Activated T-helper 1 cell treated with Interleukin-2 at 50 U/mL for 16 hours (primary cell): ENCODE measurements around the gene GPATCH2.

Source experiments
- DNase-seq: peaks from one replicate; pipeline ENCODE4 v3.0.0-alpha.2; 2020; ENCODE audit warnings: low read depth

GPATCH2 gene

DNA sequence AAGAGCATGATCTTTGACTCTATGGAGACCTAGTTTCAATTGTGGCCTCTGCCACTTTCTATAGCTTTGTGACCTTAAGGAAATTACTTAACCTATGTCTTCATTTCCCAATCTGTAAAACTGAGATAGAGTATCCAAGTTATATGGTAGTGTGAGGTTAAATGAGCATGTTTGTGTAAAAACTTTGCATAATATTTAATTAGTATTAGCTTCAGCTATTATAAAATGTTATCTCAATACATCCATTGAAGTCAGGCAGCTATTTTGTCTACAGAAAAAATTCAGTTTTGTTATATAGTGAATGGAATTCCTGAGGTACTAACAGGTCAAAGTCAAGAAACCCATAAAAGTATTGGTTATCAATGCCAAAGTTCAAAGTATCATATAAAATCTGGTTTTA lies 53.6 kb downstream of the GPATCH2 start:
- DNase-seq, result no peak

DNA sequence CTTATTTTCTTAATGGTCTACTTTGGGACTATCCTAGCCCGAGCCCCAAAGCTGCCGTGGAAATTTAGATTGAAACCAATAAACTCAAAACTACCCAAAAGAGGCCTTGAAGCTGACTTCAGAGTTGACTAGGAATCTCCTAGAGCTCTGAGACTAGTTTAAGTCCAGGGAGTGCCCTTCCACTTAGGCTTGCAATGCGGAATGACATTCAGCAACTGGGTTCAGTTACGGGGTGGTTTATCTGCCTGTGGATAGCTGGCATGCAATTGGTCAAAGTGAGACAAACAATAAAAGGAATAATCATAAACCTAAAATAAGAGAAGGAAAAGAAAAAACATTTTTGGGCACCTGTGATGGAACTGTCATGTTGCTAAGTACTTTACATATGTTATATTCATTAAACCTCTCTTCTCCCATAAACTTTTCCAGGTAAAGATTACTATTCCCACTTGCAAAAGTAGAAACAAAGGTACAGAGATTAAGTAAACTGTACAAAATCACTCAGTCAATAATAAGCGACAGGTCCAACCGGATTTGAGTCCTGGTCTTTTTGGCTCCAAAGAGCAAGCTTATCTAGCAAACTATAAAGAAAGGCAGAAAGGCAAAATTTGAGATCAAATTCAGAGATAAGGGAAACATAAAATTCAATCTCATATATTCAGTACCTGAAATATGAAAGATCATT lies 56.5 kb downstream of the GPATCH2 start:
- no peak for DNase-seq

DNA sequence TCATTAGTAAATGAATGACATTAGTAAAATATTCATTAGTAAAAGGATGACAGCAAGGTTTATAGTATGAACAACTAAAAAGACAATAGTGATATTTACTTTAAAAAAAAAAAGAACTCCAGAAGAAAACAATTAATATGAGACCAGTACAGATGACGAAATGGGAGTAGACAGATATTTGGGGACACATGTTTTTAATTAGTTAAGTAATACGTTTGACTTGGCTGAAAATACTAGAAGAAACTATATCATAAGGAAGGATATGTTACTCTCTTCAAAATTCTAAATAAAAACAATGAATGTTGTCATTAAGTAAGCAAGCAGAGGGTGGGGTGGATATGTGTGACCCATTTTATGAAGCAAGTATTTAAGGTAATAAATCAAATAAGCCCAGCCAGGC lies 61.9 kb downstream of the GPATCH2 start:
- no peak for DNase-seq

DNA sequence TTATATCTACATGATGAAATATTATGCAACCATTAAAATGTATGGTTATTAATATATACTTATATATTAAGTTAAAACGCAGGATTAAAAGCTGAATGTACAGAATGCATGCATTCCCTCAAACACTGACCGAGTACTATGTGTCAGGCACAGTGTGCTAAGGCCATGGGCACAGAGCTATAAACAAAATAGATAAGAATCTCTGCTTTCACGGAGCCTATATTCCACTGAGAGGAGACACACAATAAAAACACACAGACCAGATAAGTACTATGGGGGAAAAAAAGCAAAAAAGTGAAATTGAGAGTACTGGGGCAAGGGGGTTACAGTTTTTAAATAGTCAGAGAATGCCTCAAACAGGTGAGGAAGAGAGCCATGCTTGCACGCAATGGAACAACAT lies 62.7 kb downstream of the GPATCH2 start:
- no peak for DNase-seq

DNA sequence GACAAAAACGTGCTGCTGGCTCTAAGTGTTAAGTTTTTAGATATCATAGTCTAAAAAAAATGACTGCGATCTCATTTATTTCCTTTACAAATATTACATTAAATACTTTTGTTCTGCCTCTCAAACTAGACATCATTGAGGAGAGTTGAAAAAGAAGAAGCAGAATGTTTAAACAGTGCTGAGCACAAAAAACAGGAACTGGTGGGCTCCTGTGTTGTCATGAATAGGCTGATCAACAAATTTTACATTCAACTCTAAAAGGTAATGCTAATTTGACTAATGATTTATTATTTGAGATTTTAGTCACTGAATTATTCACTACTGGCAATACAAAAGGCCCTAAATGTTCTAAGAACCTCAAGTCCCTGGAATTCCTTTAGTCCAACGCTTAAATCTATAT lies 66.1 kb downstream of the GPATCH2 start:
- no peak for DNase-seq

DNA sequence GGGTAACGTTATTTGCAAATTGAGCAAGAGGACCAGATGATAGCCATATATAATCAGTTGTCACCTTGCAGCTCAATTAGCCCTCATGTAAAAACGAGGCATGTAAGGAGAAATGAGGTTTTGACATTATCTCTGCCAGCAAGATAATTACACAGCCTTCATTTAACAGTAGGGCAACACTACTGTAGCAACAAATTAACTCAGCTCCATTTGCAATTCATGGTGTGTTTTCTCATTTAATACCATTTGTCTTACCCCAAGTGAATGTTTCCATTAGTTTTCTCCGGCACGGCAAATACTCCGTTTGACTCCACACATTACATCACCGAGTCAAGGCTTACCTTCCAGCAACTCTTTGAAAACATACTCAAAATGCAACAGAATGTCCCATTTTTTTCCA lies 66.7 kb downstream of the GPATCH2 start:
- no peak for DNase-seq

DNA sequence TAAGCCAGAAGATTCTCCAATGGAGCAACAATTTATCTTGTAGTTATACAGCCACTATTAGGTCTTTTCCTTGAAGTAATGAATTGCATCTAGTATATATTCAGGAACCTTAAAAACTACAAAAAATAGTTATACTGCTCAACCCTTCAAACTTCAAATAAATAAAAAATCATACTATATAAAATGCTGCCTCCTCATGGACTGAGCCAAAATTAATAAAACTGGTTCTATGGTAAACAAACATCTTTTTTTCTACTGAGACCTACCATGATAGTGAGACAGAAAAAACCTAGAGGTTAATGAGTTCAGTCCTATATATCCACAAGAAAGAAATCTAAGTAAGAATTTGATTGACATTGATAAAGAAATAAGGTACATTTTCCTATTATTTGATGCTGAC lies 67.7 kb downstream of the GPATCH2 start:
- DNase-seq, result no peak

DNA sequence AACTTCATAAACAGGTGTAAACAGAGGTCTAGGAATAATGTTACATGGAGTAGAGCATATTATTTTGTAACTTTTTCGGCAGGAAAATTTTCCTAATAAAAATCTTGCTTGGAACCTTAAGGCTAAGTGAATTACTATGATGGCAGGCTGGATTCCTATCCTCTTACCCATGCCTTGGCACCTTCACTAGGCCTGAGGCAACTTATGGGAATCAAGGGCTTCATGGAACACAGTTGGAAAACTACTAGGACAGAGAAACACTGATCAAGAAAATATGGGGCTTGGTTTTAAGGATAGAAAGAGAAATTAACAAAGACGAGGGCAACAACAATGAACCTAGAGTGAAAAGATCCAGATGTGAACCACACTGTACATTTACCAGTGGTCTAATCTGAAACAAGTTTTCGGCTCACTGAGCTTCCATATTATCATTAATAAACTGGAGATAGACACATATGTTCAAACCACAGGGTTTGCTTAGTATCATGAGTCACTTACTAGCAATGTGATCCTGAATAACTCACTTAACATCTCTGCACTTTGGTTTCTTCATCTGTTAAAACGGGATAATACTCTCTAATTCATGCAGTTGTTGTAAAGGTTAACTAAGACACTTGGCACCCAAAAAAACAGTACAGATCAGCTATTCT lies 68.5 kb downstream of the GPATCH2 start:
- DNase-seq, result no peak

DNA sequence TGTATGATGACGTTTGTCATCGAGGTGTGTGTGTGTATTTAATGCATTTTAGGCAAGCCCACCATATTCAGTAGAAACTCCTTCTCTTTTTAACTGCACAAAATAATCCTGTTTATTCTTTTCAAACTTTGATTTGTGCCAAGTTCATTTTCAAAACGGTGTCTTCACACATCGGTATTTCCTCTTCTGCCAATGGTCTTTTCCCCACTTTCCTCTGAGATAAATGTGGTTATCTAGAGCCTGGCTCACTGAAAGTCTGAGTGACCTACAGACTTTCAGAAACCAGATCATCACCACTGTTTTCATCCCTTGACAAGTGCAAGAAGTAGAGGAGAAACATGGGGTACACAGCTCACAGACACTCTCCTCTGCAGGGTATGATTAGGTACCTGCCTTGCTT lies 69.4 kb downstream of the GPATCH2 start:
- no peak for DNase-seq

DNA sequence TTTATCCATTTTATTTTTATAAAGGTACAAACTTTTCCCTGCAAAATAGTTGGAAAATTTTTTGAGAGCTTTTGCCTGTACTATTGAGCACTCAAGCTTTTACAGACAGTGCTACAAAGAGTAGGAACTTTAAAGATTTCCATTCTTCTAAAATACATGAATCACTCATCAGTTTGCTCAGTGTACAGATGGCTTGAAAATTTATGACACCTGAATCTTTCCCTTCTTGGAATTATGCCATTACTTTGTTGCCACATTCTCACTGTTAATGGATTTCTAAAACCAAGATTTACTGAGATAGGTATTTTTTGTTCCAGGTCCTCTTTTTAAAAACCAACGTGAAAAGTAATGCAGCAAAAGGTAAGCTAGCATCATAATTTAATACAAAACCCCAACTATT lies 76.0 kb downstream of the GPATCH2 start:
- DNase-seq, result no peak

DNA sequence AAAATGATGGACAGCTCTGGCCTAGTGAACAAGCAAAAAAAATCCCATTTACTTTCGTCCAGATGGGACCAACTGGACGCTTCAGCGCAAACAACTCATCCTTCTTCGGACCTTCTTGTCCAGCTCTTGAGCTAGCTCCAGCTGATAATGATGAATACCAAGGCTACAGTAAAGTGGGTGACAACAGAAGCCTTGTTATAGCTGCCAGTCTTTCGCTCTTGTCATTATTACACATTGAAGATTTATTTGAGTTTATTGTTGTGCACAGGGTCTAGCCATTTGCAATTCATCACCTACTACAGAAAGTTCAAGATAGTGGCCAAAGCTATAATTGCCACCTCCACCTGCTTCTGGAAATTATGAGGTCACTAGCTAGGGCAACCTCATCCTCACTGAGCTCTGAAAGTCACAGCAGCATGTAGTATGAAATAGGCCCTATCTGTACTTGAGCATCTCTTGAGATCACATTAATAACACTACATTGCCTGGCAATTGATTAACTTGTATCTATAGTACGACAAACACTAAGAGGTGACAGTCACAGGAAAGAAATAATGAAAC lies 76.9 kb downstream of the GPATCH2 start:
- no peak for DNase-seq

DNA sequence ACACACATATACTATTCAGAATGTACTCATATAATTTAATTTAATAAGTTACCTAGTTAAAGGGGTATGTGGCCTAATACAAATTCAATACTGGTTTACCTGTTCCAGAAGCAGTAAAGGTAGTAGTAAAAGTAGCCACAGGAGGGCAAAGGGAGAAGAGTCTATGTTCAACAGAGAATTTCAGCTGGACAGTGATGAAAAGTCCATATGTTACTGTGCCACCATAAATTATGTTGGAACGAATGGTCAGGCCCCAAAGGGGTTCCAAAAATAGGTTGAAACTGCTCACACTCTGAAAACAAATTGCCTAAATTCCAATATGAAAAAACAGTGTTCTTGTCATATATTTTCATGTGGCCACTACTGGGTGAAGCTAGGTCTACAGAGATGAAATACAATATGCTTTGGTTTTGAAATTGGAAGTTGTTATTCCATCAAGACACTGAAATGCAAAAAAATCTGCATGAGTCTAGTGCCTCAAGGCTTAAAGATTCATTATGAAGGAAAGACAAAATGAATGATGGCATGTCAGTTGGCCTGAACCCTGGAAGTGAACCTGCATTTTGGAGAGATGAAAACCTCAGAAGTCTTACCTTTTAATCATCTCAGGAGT lies 78.4 kb downstream of the GPATCH2 start:
- DNase-seq, result no peak

DNA sequence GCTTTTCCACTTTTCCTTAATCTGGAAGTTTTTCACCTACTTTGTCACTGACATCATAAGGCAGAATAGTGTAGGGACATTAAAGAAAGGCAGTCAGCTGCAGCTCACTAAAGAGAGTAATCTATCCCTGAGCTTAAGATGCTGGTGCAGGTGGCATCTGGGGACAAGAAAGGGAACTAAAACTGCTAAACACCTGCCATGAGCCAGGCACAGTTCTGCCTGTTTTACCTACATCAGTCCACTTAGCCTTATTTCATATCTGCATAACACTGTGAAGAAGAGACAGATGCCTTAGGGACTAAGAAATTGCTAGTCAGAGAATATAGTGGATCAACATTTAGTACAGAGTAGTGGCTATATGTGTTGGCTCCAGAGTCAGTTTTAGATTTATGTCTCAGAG lies 88.1 kb downstream of the GPATCH2 start:
- DNase-seq, result no peak

DNA sequence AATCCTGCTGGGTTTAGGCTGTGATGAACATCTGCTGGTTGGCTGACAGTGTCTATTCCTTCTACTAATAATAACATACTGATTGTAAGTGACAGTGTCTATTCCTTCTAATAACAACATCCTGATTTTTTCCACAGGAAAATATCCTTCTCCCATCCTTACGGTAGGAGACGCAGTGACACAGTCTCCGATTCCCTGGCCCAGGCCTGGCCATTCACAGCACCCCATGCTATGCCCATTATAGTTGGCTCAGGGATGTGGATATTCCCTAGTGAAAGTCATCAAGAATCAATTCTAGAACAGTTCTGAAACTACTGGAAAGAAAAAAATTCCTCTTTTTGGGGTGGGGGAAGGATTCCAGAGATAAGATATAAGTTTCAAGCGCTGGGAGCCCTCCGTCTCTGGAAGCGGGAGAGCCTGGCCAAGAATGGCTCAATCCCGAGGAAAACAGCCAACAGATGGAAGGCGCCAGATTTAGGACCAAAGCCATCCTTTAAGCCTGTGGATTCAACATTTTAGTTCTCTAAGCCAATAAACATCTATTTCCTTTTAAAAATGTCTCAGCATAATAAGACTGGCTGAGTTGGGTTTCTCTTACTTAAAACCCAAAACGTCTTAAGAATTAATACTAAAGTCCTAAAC lies 88.6 kb downstream of the GPATCH2 start:
- no peak for DNase-seq

DNA sequence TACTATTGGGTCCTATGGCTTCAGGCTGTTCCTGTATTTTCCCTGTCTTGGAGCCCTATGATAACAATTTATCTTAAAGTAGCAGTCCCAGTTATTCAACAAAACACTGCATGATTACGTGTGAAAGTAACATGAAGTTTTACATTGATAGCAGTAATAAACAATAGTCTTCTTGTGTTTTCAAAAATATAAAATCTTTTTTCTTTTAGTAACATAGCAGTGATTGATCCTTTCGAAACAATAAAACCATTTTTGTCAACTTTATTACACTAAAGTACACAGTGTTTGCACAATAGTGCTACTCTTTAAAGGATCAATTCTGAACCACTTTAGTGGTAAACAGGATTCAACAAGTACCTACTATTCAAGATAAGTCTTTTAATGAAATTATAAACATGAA lies 90.6 kb downstream of the GPATCH2 start:
- DNase-seq, result no peak

DNA sequence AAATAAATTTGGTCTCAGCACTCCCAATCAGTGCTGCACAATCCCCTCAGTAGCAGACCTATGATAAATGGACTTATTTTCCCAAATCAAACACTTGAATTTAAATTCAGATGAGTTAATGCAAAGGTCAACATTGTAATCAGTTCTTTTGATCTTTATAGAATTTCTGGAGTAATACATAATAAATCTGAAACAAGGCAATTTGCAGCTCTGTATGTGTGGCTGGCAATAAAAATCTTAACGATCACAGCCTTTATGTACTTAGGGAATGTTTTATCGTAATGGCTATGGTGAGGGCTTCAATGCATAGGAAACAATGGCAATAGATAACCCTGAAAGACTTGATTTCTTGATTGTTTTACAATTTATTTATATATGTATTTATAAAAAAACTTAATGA lies 91.4 kb downstream of the GPATCH2 start:
- no peak for DNase-seq

DNA sequence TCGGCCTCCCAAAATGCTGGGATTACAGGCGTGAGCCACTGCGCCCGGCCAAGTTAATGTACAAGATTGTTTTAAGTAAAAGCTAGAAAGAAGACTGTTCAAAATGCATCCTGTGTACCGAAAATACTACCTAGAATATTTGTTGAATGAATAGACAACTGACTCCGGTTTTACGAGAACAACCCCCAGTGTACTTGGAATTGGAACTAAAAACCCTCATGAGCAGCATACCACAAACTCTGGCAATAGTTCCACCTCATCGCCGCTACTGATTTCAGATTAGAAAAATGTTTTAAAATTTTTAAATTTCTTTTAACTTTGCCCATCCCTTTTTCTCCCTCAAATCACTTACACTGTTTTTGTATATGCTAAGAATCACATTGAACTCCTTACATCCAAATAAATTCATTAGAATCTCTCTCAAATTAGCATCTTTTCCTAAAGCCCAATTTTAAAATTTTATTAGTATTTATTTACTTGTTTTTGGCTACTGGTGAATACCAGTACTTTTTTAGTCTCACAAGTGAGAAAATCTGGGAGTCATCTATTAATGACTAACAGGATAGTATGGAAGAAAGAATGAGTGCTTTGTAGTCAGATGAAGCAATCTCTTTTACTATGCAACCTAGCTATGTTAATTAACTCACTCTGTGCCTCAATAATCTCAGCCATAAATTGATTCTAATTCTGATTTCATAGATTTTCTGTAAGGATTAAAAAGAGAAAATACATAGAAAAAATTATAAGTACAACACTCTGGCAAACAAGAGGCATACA lies 95.1 kb downstream of the GPATCH2 start:
- DNase-seq, result no peak

DNA sequence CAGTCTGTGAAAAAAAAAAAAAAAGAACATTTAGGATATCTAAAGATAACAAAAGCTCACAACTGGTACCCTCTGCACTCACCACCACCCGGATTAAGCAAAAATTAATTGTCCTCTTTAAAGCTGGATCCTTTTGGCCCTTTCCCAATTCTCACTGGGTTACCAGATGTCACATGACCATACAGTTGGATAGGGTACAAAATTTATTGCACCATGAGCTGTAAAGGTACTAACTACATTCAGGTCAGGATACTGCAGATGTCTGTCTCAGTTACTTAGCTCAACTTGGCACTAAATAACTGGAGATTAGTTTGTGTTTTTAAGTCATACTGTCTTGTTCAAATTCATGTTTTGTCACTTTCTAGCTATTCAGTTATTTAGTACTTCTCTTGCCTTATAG lies 96.3 kb downstream of the GPATCH2 start:
- DNase-seq, result no peak

DNA sequence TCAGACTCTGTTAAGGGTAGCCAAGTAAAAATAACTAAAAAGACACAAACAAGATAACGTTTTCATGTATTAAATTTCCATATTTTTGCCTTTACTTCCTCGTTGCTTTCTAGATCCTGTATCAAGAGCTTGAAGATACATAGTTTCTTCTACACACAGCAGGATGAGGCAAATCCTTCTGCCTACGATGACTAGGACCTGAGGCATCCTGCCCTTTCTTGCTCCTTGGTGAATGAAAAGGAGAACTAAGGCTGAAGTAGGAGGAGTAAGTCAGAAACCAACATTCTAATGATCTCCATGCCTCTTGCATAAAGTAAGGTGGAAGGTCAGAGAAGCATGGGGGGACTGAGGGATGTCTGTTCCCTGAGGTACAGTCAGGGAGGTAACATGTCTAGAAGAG lies 102.6 kb downstream of the GPATCH2 start:
- DNase-seq, result no peak

DNA sequence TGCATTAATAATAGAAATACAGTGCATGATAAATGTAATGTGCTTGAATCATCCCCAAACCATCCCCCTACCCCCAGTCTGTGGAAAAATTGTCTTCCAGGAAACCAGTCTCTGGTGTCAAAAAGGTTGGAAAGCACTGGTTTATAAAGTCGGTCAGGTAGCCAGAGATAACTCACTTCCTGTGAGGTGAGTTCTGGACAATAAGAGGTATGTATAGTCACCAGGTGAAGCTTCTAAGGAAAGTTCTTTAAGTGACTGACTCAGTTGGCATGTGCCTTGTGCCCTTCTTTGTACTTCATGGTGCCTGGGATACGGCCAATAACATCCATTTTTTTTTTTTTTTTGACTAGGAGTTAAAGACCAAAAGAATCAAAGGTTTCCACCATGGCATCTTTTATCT lies 103.7 kb downstream of the GPATCH2 start:
- no peak for DNase-seq

DNA sequence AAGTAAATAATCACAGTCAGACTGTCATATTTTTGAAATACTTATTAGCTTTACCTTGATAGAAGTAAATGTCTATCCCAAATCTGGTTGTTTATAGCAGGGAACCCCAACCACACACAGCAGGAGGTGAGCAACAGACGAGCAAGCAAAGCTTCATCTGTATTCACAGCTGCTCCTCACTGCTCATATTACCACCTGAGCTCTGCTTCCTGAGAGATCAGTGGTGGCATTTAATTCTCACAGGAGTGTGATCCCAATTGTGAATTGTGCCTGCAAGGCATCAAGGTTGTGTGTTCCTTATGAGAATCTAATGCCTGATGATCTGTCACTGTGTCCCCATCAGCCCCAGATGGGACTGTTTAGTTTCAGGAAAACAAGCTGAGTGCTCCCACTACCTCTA lies 104.3 kb downstream of the GPATCH2 start:
- DNase-seq, result no peak
